Psoas muscle (tissue), 8 donors: ENCODE measurements around the gene RORB. TPM values are rescaled to one million over a fixed set of nuclear protein-coding genes. Genes with fewer than 3 reads are reported as not detected.

Experiments
- ATAC-seq, 4 donors: fragments of 200-7000 bp; cut with Tn5 transposase; one replicate each; pipeline ENCODE4 v1.9.1; 2020; ENCODE audit warnings: moderate library complexity in 3 of 4, mild to moderate bottlenecking in 2 of 4
- DNase-seq, 2 donors: peaks; one replicate each; pipeline ENCODE4 v3.0.0-alpha.2; 2020
- H3K27ac ChIP-seq: fragments of 200-600 bp; one replicate; pipeline ENCODE4 v1.8.0; 2022
- H3K27me3 ChIP-seq, 3 donors: fragments of 200-600 bp in 1 of 3; one replicate each; pipeline versions ENCODE4 v1.6.1 to v1.8.0; 2013 to 2022; ENCODE audit warnings: low read length in 2 of 3, mild to moderate bottlenecking in 2 of 3, moderate library complexity in 1 of 3; ENCODE audit not compliant: insufficient read depth in 3 of 3
- H3K36me3 ChIP-seq, 2 donors: fragments of 200-600 bp in 1 of 2; one replicate each; pipeline versions ENCODE4 v1.6.1 to v1.8.0; 2013 to 2022; ENCODE audit warnings: low read depth in 1 of 2, mild to moderate bottlenecking in 1 of 2, moderate library complexity in 1 of 2; ENCODE audit not compliant: insufficient read depth in 1 of 2
- H3K4me1 ChIP-seq: fragments of 200-600 bp; one replicate; pipeline ENCODE4 v1.8.0; 2022
- H3K4me3 ChIP-seq: fragments of 200-600 bp; one replicate; pipeline ENCODE4 v1.8.0; 2022; ENCODE audit warnings: mild to moderate bottlenecking
- H3K9me3 ChIP-seq: fragments of 200-600 bp; one replicate; pipeline ENCODE4 v1.8.0; 2022
- CTCF ChIP-seq: fragments of 200-600 bp; IDR thresholded peaks from one replicate; pipeline ENCODE4 v1.8.0; 2022; ENCODE audit warnings: antibody characterized with exemption
- WGBS, 3 donors: extraction: QIAGEN DNeasy Blood & Tissue Kit; methylation state at CpG; one replicate each; pipeline versions ENCODE4 v1.1.6 to v1.1.7; 2013; 5-methylcytosine and 5-hydroxymethylcytosine counted together
- intact Hi-C, 2 donors: fragments of 100-400 bp; cut with DNase I; formaldehyde crosslinking; loops; one replicate each; pipeline versions ENCODE4 v1.11.0 to v1.14.2; 2022
- polyA plus RNA-seq, 3 donors: library from polyadenylated mRNA; stranded (reverse); fragments of 200-250 nt; gene quantifications; one replicate each; pipeline ENCODE4 v1.2.3, GENCODE V29; 2013
- total RNA-seq, 4 donors: library from RNA; stranded (reverse); fragmentation: NEBNext Ultra II Directional in 2 of 4; extraction: Animal tissue kit (Norgen Biotek cat#: 25700) in 2 of 4; gene quantifications; one replicate each; pipeline versions ENCODE4 v1.2.1 to v1.2.4, GENCODE V29; 2021 to 2023
- donor health status: healthy with polysubstance abuse.
- donor health status: DM: no; HTN: no; CAD: no; lungs with moderate emphysema.
- donor health status: Bipolar disorder and iron deficiency.
- donor health status: healthy.
- donor health status: DM: yes; HTN: yes; CAD: no.
- donor health status: DM: no; HTN: no; CAD: no.
- donor health status: DM: no; HTN: no; CAD: no.
- donor health status: DM: yes; HTN: yes; CAD: no.

Gene RORB
- total and polyA plus RNA-seq, 7 donors, result under 0.01 to 0.10 (median 0.02) TPM; not detected in 1

- Histone ChIP-seq H3K27me3 (no peaks in the 10 kb centered on the region), H3K4me3 (no peak overlapping the region), H3K9me3 (no peaks in the 10 kb centered on the region), H3K4me1 (no peaks in the 10 kb centered on the region), H3K27ac (no peak overlapping the region), H3K36me3 (no peaks in the 10 kb centered on the region)
- ATAC-seq, result no peak
- WGBS, 3 donors, result 83 to 91% (median 89%) methylated on average over 3 of the region's 3 CpGs
- DNase-seq, result no peak
- TF ChIP-seq CTCF, result no peak
- intact Hi-C loops, result no loop called here
Measured at GRCh38 chr9:74556685-74557084, 59.5 kb downstream of the RORB start.

- no peak for TF ChIP-seq CTCF
- intact Hi-C loops, result no loop called here
Measured at GRCh38 chr9:74557571-74557970, 60.4 kb downstream of the RORB start.

GRCh38 chr9:74562611-74563010 is 65.5 kb downstream of the RORB start:
- TF ChIP-seq CTCF, result no peak

More at GRCh38 chr9:74557571-74557970, 60.4 kb downstream of the RORB start:
- H3K4me1 ChIP-seq, result no peaks in the 10 kb centered on the region
- no peak overlapping the region for H3K4me3 ChIP-seq
- 75 to 93% (median 86%) methylated on average over 5 of the region's 5 CpGs for WGBS, 3 donors
- H3K36me3 ChIP-seq, result no peaks in the 10 kb centered on the region
- no peaks in the 10 kb centered on the region for H3K9me3 ChIP-seq
- ATAC-seq (no peak), DNase-seq (no peak)
- H3K27me3 ChIP-seq, result no peaks in the 10 kb centered on the region
- no peak overlapping the region for H3K27ac ChIP-seq

GRCh38 chr9:74570879-74571512 is 73.9 kb downstream of the RORB start:
- TF ChIP-seq CTCF, result peak; percentile 61
- no peak overlapping the region for H3K27ac ChIP-seq
- no peaks in the 10 kb centered on the region for H3K9me3 ChIP-seq
- ATAC-seq (no peak), DNase-seq (no peak)
- H3K4me3 ChIP-seq, result no peak overlapping the region
- no peaks in the 10 kb centered on the region for H3K36me3 ChIP-seq
- H3K4me1 ChIP-seq, result no peaks in the 10 kb centered on the region
- intact Hi-C loops, result loop anchor here in 1 of 2 donors (10.0 kb wide), 1 partner anchor 1366 kb away; no protein-coding TSS in a partner anchor
- H3K27me3 ChIP-seq, result no peaks in the 10 kb centered on the region
- 22 to 25% (median 24%) methylated on average over 4 of the region's 4 CpGs for WGBS, 3 donors

More at GRCh38 chr9:74562611-74563010, 65.5 kb downstream of the RORB start:
- no peak overlapping the region for H3K27ac ChIP-seq
- intact Hi-C loops, result no loop called here
- no peaks in the 10 kb centered on the region for H3K9me3 ChIP-seq
- no peaks in the 10 kb centered on the region for H3K36me3 ChIP-seq
- no peaks in the 10 kb centered on the region for H3K27me3 ChIP-seq
- ATAC-seq (no peak), DNase-seq (no peak)
- no peaks in the 10 kb centered on the region for H3K4me1 ChIP-seq
- H3K4me3 ChIP-seq, result no peak overlapping the region
